Natural killer cell treated with Interleukin-12 subunit alpha and Interleukin-12 subunit beta and Interleukin-15 and Interleukin-18, amount 100 ng/mL, for 72 hours (primary cell): ENCODE results near the gene RASSF4. TPM values are rescaled to one million over a fixed set of nuclear protein-coding genes. Genes with fewer than 3 reads are reported as not detected.

ENCODE experiments used
- ATAC-seq, 2 donors: fragments of 150-1000 bp; cut with Tn5 transposase in 1 of 2; sonication (Bioruptor Pico), chemical (Tn5 transposase) in 1 of 2; 2 replicates each; pipeline ENCODE4 v1.10.0; 2021
- DNase-seq: peaks from one replicate; pipeline ENCODE4 v3.0.0; 2022; ENCODE audit warnings: low spot score
- H3K27ac Mint-ChIP-seq, 2 donors: 1 replicate in 1 of 2; 2 replicates in 1 of 2; pipeline ENCODE4 v1.8.0; 2022; ENCODE audit warnings: mixed read lengths in 2 of 2, mild to moderate bottlenecking in 1 of 2, moderate library complexity in 1 of 2
- H3K27me3 Mint-ChIP-seq, 2 donors: 1 replicate in 1 of 2; 2 replicates in 1 of 2; pipeline ENCODE4 v1.8.0; 2022; ENCODE audit warnings: mixed read lengths in 2 of 2
- H3K36me3 Mint-ChIP-seq: one replicate; pipeline ENCODE4 v1.8.0; 2022; ENCODE audit warnings: mixed read lengths
- H3K4me1 Mint-ChIP-seq, 2 donors: 1 replicate in 1 of 2; 2 replicates in 1 of 2; pipeline ENCODE4 v1.8.0; 2022; ENCODE audit warnings: low read depth in 2 of 2, mixed read lengths in 2 of 2, mild to moderate bottlenecking in 1 of 2
- H3K4me3 Mint-ChIP-seq: one replicate; pipeline ENCODE4 v1.8.0; 2022; ENCODE audit warnings: mixed read lengths
- H3K9me3 Mint-ChIP-seq: 2 replicates; pipeline ENCODE4 v1.8.0; 2022; ENCODE audit warnings: mixed read lengths
- total RNA-seq, 2 donors: library from RNA; stranded (reverse); gene quantifications; one replicate each; pipeline ENCODE4 v1.2.3, GENCODE V29; 2022

The RASSF4 gene, protein sequence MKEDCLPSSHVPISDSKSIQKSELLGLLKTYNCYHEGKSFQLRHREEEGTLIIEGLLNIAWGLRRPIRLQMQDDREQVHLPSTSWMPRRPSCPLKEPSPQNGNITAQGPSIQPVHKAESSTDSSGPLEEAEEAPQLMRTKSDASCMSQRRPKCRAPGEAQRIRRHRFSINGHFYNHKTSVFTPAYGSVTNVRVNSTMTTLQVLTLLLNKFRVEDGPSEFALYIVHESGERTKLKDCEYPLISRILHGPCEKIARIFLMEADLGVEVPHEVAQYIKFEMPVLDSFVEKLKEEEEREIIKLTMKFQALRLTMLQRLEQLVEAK
- 10 to 100 TPM in 1 of 2 donors, 1 to 10 TPM in 1; 9.3 to 44.9 TPM for total RNA-seq

DNA sequence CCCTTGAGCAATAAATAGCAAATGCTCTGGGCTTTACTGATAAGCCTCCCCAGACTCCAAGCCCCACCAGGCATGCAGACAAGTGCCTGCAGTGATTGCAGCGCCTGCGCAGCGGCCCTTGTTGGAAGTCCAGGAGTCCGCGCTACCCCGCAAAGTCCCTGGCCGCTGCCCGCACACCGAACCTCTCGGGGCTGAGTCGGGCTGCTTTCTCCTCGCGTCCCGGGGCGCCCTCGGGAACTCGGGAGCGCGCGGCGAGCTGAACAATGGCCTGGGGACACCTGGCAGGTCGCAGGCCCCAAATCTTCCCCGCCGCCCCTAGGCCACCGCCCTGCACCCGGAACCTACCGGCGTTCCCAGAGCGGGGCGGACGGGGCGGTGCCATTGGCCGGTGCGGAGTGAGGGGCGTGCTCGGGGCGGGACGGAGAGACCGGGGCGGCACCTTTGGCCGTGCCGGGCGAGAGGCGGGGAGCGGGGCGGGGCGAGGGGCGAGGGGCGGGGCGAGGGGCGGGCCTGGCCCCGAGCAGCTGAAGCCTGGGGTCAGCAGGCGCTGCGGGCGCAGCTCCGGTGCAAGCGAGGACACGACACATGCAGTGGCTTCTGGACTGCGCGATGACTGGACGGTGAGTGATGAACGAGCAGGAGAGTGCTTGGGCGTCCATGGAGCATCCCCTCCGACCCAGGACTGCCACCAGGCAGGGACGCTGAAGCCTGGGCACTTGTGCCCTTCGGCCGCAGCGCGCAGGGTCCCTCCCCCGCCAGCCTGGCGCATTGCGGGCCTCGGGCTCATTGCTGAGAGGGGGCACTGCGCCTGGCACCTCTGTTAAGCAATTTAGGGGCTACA lies at the start of gene RASSF4:
Gene RASSF4, plus strand, starts transcription at position 556 of the 841 bp plus-strand sequence. CDS start 10,401 bp downstream, outside the sequence.
- peak within 1 kb of the TSS; percentile 79 to 94 for H3K27ac Mint-ChIP-seq
- H3K4me1 Mint-ChIP-seq: peaks cover 43 to 60% of the 10 kb centered on the region in 2 donors
- DNase-seq (peak; percentile 95), ATAC-seq (peak; percentile 100)
- no peaks in the 10 kb centered on the region for H3K9me3 Mint-ChIP-seq
- H3K4me3 Mint-ChIP-seq: peak within 1 kb of the TSS; percentile 88
- H3K36me3 Mint-ChIP-seq: peaks cover 4% of the 10 kb centered on the region
- H3K27me3 Mint-ChIP-seq: no peaks in the 10 kb centered on the region

DNA sequence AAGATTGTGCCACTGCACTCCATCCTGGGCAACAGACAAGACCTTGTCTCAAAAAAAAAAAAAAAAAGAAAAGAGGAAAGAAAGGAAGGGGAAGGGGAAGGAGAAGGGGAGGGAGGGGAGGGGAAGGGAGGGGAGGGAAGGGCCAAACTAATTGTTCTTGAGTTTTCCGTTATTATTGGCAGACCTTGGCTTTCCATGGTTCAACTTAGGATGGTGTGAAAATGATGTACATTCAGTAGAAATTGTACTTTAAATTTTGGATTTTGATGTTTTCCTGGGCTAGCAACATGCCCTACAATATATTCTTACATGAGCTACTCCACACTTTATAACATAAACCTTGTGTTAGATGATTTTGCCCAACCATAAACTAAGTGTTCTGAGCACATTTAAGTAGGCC lies 49.7 kb upstream of the RASSF4 start:
- H3K27me3 Mint-ChIP-seq: peaks cover 0 to 6% of the 10 kb centered on the region in 2 donors
- no peaks in the 10 kb centered on the region for H3K36me3 Mint-ChIP-seq
- DNase-seq (no peak), ATAC-seq (no peak)
- peaks cover 10 to 14% of the 10 kb centered on the region in 2 donors for H3K4me1 Mint-ChIP-seq
- H3K4me3 Mint-ChIP-seq: no peak overlapping the region
- H3K9me3 Mint-ChIP-seq: no peaks in the 10 kb centered on the region
- H3K27ac Mint-ChIP-seq: no peak overlapping the region

DNA sequence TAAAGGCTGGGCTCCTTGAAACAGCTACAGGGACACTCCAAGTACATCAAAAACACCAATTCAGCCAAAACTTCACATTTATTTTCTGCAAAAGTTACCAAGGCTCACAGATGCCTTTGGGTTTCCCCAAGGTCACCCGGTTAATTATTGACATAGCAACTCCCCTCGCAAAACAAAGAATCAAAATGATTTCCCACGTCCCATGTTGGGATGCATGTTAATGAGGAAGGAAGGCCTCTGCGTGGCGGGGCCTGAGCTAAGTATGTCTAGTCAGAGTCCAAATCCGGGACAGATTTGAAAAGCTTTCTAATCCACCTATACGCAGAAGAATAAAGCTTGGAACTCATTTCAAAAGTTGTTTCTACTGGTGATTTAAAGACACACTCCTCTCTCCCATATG lies 49.0 kb upstream of the RASSF4 start:
- Mint-ChIP-seq H3K27ac (no peak overlapping the region), H3K27me3 (peaks cover 0 to 6% of the 10 kb centered on the region in 2 donors), H3K36me3 (no peaks in the 10 kb centered on the region), H3K4me1 (peaks cover 10 to 14% of the 10 kb centered on the region in 2 donors), H3K9me3 (no peaks in the 10 kb centered on the region), H3K4me3 (no peak overlapping the region)
- no peak for ATAC-seq
- DNase-seq: no peak

DNA sequence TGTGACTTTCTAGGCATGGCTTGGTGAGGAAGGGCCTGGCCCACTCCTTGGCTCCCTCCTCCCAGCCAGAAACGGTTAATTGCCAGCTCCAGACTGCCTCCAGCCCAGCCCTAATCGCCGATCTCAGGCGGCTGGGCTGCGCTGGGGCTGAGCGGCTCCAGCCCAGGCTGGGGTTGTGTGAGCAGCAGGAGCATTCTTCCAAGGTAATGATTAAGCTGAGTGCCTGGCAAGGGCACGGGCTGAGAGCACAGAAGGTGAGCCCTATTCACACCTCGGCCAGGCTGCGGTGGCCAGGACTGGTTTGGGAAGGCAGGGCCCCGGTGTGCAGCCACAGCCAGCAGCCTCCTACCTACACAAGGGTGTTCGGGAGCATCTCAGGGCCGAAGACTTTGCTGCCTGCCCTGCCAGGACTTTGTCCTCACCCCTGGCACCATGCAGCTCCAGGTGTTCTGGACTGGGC lies 48.5 kb upstream of the RASSF4 start, which contains the start of gene TMEM72:
Gene TMEM72, plus strand, starts transcription at position 257 of the 460 bp plus-strand sequence. Its CDS starts 176 bp downstream, at position 433.
- no peak for ATAC-seq
- no peaks in the 10 kb centered on the region for H3K36me3 Mint-ChIP-seq
- H3K27ac Mint-ChIP-seq: no peak within 1 kb of the TSS
- no peaks in the 10 kb centered on the region for H3K9me3 Mint-ChIP-seq
- peaks cover 0 to 6% of the 10 kb centered on the region in 2 donors for H3K27me3 Mint-ChIP-seq
- DNase-seq: no peak
- H3K4me1 Mint-ChIP-seq: peaks cover 10 to 14% of the 10 kb centered on the region in 2 donors
- H3K4me3 Mint-ChIP-seq: no peak within 1 kb of the TSS

DNA sequence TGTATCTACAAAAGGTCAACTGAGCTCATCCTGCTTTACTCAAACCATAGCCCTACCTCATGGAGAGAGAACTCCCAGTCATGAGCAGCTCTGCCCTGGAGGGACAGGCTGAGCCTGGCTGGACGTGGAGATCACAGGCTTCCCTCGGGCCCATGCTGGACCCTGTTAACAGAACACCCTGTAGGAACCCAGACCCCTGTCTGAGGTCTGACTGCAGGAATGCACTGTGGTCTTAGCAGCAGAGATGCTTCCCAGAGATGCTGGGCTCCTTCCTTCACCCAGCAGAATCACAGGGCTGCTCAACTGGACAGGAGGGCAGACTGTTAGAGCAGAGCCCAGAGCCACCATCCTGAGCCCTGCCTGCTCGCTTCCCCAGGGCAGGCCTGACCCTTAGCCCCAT lies 47.7 kb upstream of the RASSF4 start:
- no peak overlapping the region for H3K4me3 Mint-ChIP-seq
- H3K27ac Mint-ChIP-seq: no peak overlapping the region
- H3K9me3 Mint-ChIP-seq: no peaks in the 10 kb centered on the region
- DNase-seq (no peak), ATAC-seq (no peak)
- H3K4me1 Mint-ChIP-seq: peaks cover 10 to 15% of the 10 kb centered on the region in 2 donors
- H3K36me3 Mint-ChIP-seq: no peaks in the 10 kb centered on the region
- peaks cover 0 to 7% of the 10 kb centered on the region in 2 donors for H3K27me3 Mint-ChIP-seq

DNA sequence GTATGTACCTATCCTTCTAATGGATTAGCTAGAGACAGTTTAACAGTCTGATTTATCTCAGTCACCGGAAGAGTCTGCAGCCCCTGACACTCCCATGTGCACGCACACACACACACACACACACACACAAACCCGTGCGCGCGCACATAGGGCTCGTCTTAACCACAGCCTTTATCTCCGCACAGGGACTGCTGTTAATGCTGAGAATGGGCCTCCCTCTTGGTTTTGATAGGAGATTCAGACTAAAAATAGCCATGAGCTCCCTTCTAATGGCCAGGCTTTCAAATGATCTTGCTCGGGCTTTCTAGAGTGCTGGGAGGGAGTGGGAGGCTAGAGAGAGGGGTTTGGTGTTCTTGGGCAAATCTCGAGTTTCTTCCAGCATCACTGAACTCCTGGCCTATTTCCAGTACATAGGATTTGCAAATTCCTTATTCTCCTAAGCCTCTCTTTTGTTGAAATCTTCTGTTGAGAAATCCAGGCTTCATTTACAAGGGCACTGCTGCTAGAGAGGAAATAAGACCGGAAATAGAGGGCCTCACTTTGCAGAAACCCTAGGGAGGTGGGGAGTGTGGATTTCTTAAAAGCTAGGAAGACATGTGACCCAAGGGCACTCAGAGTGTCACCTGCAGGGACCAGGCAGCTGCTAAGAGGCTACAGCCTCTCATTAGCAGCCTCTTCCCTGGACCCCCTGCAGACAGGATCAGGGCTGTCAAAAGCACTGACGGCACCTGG lies 46.1 kb upstream of the RASSF4 start:
- peaks cover 0 to 7% of the 10 kb centered on the region in 2 donors for H3K27me3 Mint-ChIP-seq
- no peak for DNase-seq
- H3K36me3 Mint-ChIP-seq: no peaks in the 10 kb centered on the region
- peak overlapping the region; percentile 39 to 86 for H3K27ac Mint-ChIP-seq
- peak overlapping the region; percentile 60 for H3K4me3 Mint-ChIP-seq
- peaks cover 10 to 17% of the 10 kb centered on the region in 2 donors for H3K4me1 Mint-ChIP-seq
- no peaks in the 10 kb centered on the region for H3K9me3 Mint-ChIP-seq
- peak; percentile 54 to 56 for ATAC-seq

DNA sequence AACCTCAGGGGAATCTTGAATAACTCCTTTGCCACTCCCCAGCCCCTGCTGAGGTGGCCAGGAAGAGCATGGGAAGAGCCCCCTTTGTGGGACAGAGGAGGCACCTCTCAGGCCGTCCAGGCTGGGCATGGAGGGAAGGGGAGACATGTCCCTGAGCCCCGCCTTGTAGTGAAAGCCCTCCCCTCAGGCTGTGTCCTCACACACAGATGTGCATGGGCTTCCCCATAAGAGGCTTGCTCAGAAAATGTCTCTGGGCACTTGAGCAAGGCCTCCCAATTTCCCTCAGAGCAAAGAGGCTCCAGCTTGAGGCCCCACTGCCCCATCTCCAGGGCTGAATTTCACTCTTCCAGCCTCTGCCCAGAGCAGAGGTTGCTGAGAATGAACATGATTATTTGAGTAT lies 44.7 kb upstream of the RASSF4 start:
- Mint-ChIP-seq H3K9me3 (no peaks in the 10 kb centered on the region), H3K27me3 (peaks cover 0 to 7% of the 10 kb centered on the region in 2 donors)
- ATAC-seq: no peak

DNA sequence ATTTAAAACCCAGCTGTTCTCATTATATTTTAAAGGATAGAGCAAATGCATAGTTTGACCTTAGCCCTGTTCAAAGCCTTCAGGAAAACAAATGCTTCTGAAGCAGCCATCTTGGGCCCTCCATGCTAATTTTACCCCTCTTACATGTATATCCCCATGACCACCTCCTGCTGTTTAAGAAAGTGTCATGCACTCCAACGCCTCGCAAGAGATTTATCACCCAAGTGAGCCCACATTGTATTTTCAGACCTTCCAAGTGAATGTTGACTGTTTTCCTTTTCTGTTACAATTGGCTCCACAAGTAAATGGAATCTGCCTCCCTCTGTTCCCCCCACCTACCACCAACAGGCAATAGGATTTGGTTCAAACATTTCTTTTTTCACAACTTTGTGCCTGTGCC lies 43.2 kb upstream of the RASSF4 start:
- H3K4me1 Mint-ChIP-seq: peaks cover 10 to 17% of the 10 kb centered on the region in 2 donors
- peaks cover 0 to 7% of the 10 kb centered on the region in 2 donors for H3K27me3 Mint-ChIP-seq
- H3K4me3 Mint-ChIP-seq: no peak overlapping the region
- ATAC-seq: no peak
- no peaks in the 10 kb centered on the region for H3K36me3 Mint-ChIP-seq
- no peaks in the 10 kb centered on the region for H3K9me3 Mint-ChIP-seq
- DNase-seq: no peak
- H3K27ac Mint-ChIP-seq: no peak overlapping the region

More for the DNA sequence above, 44.7 kb upstream of the RASSF4 start:
- Mint-ChIP-seq H3K4me3 (no peak overlapping the region), H3K4me1 (peaks cover 10 to 17% of the 10 kb centered on the region in 2 donors), H3K27ac (no peak overlapping the region), H3K36me3 (no peaks in the 10 kb centered on the region)
- DNase-seq: no peak

DNA sequence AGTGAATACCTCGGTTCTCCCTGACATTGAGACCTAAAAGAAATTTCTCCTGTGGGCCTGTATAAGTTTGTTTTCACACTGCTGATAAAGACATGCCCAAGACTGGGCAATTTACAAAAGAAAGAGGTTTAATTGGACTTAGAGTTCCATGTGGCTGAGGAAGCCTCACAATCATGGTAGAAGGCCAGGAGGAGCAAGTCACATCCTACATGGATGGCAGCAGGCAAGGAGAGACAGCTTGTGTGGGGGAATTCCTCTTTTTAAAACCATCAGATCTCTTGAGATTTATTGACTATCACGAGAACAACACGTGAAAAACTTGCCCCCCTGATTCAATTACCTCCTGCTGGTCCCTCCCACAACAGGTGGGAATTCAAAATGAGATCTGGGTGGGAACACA lies 41.8 kb upstream of the RASSF4 start:
- Mint-ChIP-seq H3K27ac (no peak overlapping the region), H3K4me1 (peaks cover 10 to 17% of the 10 kb centered on the region in 2 donors), H3K27me3 (peaks cover 0 to 7% of the 10 kb centered on the region in 2 donors), H3K36me3 (no peaks in the 10 kb centered on the region), H3K4me3 (no peak overlapping the region), H3K9me3 (no peaks in the 10 kb centered on the region)
- no peak for ATAC-seq
- no peak for DNase-seq

DNA sequence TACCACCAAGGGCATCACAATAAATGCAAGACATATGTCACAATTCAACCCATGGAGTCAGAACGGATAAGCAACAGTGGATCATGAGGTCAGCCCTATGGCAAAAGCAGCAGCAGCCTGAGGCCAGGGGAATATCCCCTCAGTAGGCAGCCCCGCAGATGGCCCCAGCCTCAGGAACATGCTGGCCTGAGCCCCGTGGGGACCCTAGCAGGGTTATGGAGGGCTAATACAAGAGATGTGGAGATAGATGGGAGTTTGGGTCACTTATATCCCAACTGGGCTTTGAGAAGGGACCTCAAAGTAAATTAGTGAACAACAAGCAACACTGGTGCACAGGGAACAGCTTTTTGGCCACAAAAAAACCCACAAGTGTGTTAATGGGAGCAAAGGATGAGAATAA lies 39.4 kb upstream of the RASSF4 start:
- no peak for ATAC-seq
- Mint-ChIP-seq H3K4me1 (peaks cover 0 to 3% of the 10 kb centered on the region in 2 donors), H3K36me3 (no peaks in the 10 kb centered on the region), H3K27me3 (peaks cover 0 to 7% of the 10 kb centered on the region in 2 donors), H3K27ac (no peak overlapping the region), H3K9me3 (no peaks in the 10 kb centered on the region), H3K4me3 (no peak overlapping the region)
- no peak for DNase-seq

DNA sequence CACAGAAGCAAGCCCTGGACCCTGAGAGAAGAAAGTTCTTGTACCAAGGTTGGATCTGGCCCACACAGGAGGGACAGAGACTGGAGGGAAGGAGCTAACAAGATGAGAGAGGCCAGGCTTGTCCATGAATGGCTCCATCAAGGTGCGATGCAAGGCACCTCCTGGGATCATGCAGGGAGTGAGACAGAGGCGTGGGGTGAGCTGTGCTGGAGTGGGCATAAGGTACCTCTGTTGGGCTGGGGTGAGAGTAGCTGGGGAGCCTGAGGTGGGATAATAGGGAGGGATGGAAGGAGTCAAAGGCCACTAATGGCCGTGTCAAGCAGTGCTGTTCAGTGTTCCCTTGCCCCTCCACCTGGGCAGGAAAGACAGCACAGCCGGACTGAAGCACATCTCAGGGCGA lies 38.5 kb upstream of the RASSF4 start:
- Mint-ChIP-seq H3K36me3 (no peaks in the 10 kb centered on the region), H3K4me3 (no peak overlapping the region), H3K27ac (no peak overlapping the region), H3K4me1 (peaks cover 0 to 3% of the 10 kb centered on the region in 2 donors), H3K9me3 (no peaks in the 10 kb centered on the region), H3K27me3 (peaks cover 0 to 7% of the 10 kb centered on the region in 2 donors)
- DNase-seq (no peak), ATAC-seq (peak in 1 of 2 donors; percentile 33)

DNA sequence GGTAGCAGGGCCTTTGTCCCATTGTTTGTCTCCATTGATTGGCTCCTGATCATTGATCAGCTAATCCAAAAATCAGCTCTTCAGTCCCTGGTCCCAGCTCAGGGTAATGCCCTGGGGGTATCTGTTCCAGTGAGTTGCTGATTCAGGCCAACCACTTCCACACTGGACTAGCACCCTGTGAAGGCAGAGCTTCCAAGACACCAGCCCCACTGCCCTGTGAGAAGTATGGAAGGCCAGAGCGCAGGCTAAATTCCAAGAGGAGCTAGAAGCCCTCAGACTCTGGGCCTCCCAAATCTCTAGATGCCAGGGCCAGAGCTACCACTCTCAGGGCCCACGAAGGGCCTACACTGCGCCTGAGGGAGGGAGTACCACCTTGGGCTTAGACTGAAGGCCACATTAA lies 38.1 kb upstream of the RASSF4 start:
- H3K4me1 Mint-ChIP-seq: peaks cover 0 to 3% of the 10 kb centered on the region in 2 donors
- DNase-seq (no peak), ATAC-seq (no peak)
- peaks cover 0 to 7% of the 10 kb centered on the region in 2 donors for H3K27me3 Mint-ChIP-seq
- no peaks in the 10 kb centered on the region for H3K9me3 Mint-ChIP-seq
- H3K4me3 Mint-ChIP-seq: no peak overlapping the region
- no peak overlapping the region for H3K27ac Mint-ChIP-seq
- H3K36me3 Mint-ChIP-seq: no peaks in the 10 kb centered on the region

DNA sequence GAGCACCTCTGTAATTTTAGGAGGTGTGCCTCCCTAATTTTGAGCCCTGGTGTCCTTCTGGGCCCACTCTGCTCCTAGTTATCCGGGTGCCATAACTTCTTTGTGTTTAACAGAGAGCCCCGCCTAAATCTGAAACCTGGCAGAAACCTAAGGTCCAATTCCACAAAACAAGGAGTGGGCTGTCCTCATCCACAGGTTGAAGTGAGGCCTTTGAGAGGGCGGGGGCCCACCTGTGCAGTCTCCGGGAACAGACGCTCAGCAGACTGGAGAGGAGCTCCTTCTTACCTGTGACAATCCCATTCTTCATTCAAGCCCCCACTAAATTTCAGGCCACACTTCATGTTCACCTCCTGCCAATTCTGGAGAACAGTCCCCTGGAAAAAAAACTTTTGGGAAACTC lies 37.6 kb upstream of the RASSF4 start:
- H3K4me3 Mint-ChIP-seq: no peak overlapping the region
- no peak for ATAC-seq

More for the DNA sequence above, 37.6 kb upstream of the RASSF4 start:
- Mint-ChIP-seq H3K9me3 (no peaks in the 10 kb centered on the region), H3K27ac (no peak overlapping the region), H3K36me3 (no peaks in the 10 kb centered on the region), H3K27me3 (peaks cover 0 to 6% of the 10 kb centered on the region in 2 donors), H3K4me1 (peaks cover 0 to 2% of the 10 kb centered on the region in 2 donors)
- DNase-seq: no peak
